Mesothelial cell of epicardium (in vitro differentiated cells): Measurements from ENCODE around the gene PKD1L1. TPM values are rescaled to one million over a fixed set of nuclear protein-coding genes. Genes with fewer than 3 reads are reported as not detected.

Experiments
- DNase-seq, 2 experiments: peaks; one replicate each; pipeline ENCODE4 v3.0.0; 2021; ENCODE audit warnings: low spot score in 2 of 2; ENCODE audit not compliant: unreplicated experiment in 2 of 2
- H3K27ac Mint-ChIP-seq: 2 replicates; pipeline ENCODE4 v1.8.0; 2021; ENCODE audit warnings: mixed read lengths
- H3K27me3 Mint-ChIP-seq: 2 replicates; pipeline ENCODE4 v1.8.0; 2021; ENCODE audit warnings: low read depth, mixed read lengths
- H3K36me3 Mint-ChIP-seq: 2 replicates; pipeline ENCODE4 v1.8.0; 2021; ENCODE audit warnings: mixed read lengths
- H3K4me1 Mint-ChIP-seq: 2 replicates; pipeline ENCODE4 v1.8.0; 2021; ENCODE audit warnings: mixed read lengths
- H3K4me3 Mint-ChIP-seq: 2 replicates; pipeline ENCODE4 v1.8.0; 2021; ENCODE audit warnings: mild to moderate bottlenecking, moderate library complexity, mixed read lengths
- H3K9me3 Mint-ChIP-seq: 2 replicates; pipeline ENCODE4 v1.8.0; 2021; ENCODE audit warnings: mixed read lengths
- total RNA-seq: library from RNA; stranded (reverse); gene quantifications from 3 replicates; pipeline ENCODE4 v1.2.1, GENCODE V29; 2021
- TF ChIP-seq, protein P1 (sequence below): fragments of 200-600 bp; sonication (generic); IDR thresholded peaks from one replicate; pipeline ENCODE4 v1.5.0; 2021; ENCODE audit warnings: antibody characterized with exemption; ENCODE audit not compliant: unreplicated experiment

The PKD1L1 gene
- total RNA-seq, 1 donor from 2014 or later: 0.36 TPM

GRCh38 chr7:47818796-47819606 is 129.3 kb downstream of the PKD1L1 start:
- DNase-seq: peak; percentile 49 to 78

DNA sequence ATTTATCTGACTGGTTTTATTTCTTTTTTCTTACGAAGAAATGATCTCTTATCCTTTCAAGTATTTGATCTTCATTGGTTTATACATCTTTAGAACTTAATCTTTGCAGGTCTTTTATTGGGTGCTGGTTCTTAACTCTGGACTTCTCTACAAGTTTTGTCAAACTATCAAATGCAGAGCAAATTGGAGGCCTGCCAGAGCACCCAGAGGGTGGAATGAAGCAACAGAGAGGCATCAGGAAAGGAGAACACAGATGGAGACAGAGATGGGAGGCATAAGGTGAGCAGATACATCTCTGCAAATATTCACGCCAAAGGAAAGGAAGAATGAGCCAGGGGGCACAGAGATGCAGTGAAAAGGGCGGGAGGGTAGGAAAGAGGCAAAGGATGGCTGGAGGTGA is 130.3 kb downstream of the PKD1L1 start:
- Mint-ChIP-seq H3K4me1 (peaks cover 41% of the 10 kb centered on the region), H3K27me3 (no peaks in the 10 kb centered on the region), H3K9me3 (no peaks in the 10 kb centered on the region), H3K27ac (peak overlapping the region; percentile 65), H3K36me3 (no peaks in the 10 kb centered on the region), H3K4me3 (no peak overlapping the region)
- TF ChIP-seq, protein P1, sequence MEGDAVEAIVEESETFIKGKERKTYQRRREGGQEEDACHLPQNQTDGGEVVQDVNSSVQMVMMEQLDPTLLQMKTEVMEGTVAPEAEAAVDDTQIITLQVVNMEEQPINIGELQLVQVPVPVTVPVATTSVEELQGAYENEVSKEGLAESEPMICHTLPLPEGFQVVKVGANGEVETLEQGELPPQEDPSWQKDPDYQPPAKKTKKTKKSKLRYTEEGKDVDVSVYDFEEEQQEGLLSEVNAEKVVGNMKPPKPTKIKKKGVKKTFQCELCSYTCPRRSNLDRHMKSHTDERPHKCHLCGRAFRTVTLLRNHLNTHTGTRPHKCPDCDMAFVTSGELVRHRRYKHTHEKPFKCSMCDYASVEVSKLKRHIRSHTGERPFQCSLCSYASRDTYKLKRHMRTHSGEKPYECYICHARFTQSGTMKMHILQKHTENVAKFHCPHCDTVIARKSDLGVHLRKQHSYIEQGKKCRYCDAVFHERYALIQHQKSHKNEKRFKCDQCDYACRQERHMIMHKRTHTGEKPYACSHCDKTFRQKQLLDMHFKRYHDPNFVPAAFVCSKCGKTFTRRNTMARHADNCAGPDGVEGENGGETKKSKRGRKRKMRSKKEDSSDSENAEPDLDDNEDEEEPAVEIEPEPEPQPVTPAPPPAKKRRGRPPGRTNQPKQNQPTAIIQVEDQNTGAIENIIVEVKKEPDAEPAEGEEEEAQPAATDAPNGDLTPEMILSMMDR: no peak
- no peak for DNase-seq

More at GRCh38 chr7:47818796-47819606, 129.3 kb downstream of the PKD1L1 start:
- TF ChIP-seq, protein P1: peak; percentile 91
- Mint-ChIP-seq H3K9me3 (no peaks in the 10 kb centered on the region), H3K27ac (peak overlapping the region; percentile 43), H3K27me3 (no peaks in the 10 kb centered on the region), H3K36me3 (no peaks in the 10 kb centered on the region), H3K4me3 (no peak overlapping the region), H3K4me1 (peaks cover 39% of the 10 kb centered on the region)

- H3K4me1 Mint-ChIP-seq: peaks cover 41% of the 10 kb centered on the region
- no peak for DNase-seq
Observed at GRCh38 chr7:47816647-47817046, 131.6 kb downstream of the PKD1L1 start.

GRCh38 chr7:47815867-47816266 is 132.4 kb downstream of the PKD1L1 start:
- TF ChIP-seq, protein P1: no peak
- no peaks in the 10 kb centered on the region for H3K27me3 Mint-ChIP-seq
- H3K36me3 Mint-ChIP-seq: no peaks in the 10 kb centered on the region
- peaks cover 41% of the 10 kb centered on the region for H3K4me1 Mint-ChIP-seq
- no peak overlapping the region for H3K4me3 Mint-ChIP-seq
- DNase-seq: no peak
- no peaks in the 10 kb centered on the region for H3K9me3 Mint-ChIP-seq
- H3K27ac Mint-ChIP-seq: peak overlapping the region; percentile 30

More at GRCh38 chr7:47816647-47817046, 131.6 kb downstream of the PKD1L1 start:
- no peaks in the 10 kb centered on the region for H3K9me3 Mint-ChIP-seq
- TF ChIP-seq, protein P1: no peak
- H3K27me3 Mint-ChIP-seq: no peaks in the 10 kb centered on the region
- H3K36me3 Mint-ChIP-seq: no peaks in the 10 kb centered on the region
- no peak overlapping the region for H3K27ac Mint-ChIP-seq
- no peak overlapping the region for H3K4me3 Mint-ChIP-seq

DNA sequence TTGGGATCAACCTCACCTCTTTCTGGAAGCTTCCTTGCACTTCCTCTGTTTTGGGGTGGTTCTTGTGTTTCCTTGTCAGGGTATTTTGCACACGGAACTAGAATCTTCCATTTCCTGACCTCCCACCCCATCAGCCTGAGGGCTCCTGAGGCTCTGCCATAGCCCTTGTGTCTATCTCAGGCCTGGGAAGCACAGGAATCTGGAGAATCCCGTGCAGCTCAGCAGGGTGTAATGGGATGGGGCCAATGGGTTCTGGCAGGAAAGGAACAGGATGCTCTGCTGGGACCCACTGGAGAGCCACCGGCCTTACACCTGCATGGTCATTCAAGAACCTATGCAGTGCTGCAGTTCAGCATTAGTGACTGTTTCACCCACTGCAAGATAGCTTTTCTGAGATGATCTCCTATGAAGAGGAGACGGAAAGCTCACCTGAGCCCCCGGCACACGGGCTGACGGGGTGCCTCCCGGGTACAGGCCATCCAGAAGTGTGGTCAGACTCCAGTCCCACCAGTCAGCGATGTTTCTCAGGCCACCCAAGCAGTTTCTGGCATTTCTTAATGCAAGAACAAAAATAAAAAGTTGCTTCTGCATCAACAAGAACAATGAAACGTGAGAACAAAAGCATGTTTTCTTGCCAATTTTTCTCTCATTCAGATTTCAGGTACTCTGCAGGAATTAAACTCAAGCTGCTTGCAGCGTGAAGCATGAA is 133.2 kb downstream of the PKD1L1 start:
- Mint-ChIP-seq H3K27me3 (no peaks in the 10 kb centered on the region), H3K27ac (no peak overlapping the region), H3K36me3 (no peaks in the 10 kb centered on the region), H3K9me3 (no peaks in the 10 kb centered on the region), H3K4me3 (no peak overlapping the region), H3K4me1 (peaks cover 41% of the 10 kb centered on the region)
- no peak for DNase-seq
- TF ChIP-seq, protein P1: no peak
